K562 (cell line): Measurements from ENCODE around the gene SPRY2. TPM values are rescaled to one million over a fixed set of nuclear protein-coding genes. Genes with fewer than 3 reads are reported as not detected.

Source experiments
- ATAC-seq: fragments of 200-7000 bp; cut with Tn5 transposase; 3 replicates; pipeline ENCODE4 v1.9.1; 2020; ENCODE audit warnings: moderate library complexity
- Bru-seq: library from RNA; stranded (reverse); fragments of 400-500 nt; gene quantifications from one replicate; lab custom pipeline; 2021; lab: Mats Ljungman, UMichigan
- BruChase-seq, 2 experiments: library from RNA; stranded (reverse); fragments of 400-500 nt; gene quantifications; one replicate each; lab custom pipeline; 2021; lab: Mats Ljungman, UMichigan
- BruUV-seq: library from RNA; stranded (reverse); fragments of 400-500 nt; replicated peaks from 2 replicates; lab custom pipeline; 2021; lab: Mats Ljungman, UMichigan
- CTCF ChIA-PET: fragments of 300-600 bp; formaldehyde crosslinking; extraction: SDS; loops from one replicate; lab custom pipeline; 2021; ENCODE audit warnings: low intra/inter-chr PET ratio; lab: Yijun Ruan, JAX
- POLR2A ChIA-PET: fragments of 300-600, 350-650 bp; sonication (Branson Sonifier 250); formaldehyde crosslinking; extraction: SDS; loops from one replicate; lab custom pipeline; 2021; ENCODE audit warnings: antibody characterized with exemption, inconsistent platforms; lab: Yijun Ruan, JAX
- DNase-seq, 4 experiments: peaks; one replicate each; pipeline versions ENCODE4 v3.0.0 to v3.0.0-alpha.2; 2011 to 2018; ENCODE audit warnings: low spot score in 3 of 4, mixed read lengths in 3 of 4; ENCODE audit errors: extremely low read depth in 1 of 4
- FAIRE-seq: peaks from 2 replicates; lab custom pipeline; 2011; peaks lifted over from hg19 to GRCh38; lab: Jason Lieb, UNC
- H2AFZ ChIP-seq: 2 replicates; pipeline ENCODE4 v1.6.0; 2011; ENCODE audit warnings: low read depth, low read length, control low read depth, inconsistent platforms
- H3K27ac ChIP-seq: fragments of 200-600 bp; 3 replicates; pipeline ENCODE4 v1.8.0; 2011; ENCODE audit warnings: low read depth, mild to moderate bottlenecking, control low read depth, inconsistent platforms, low read length, moderate library complexity, mixed read lengths; ENCODE audit errors: extremely low read depth
- H3K27me3 ChIP-seq, 2 experiments: fragments of 300-600 bp in 1 of 2; 2 replicates in 1 of 2; 3 replicates in 1 of 2; pipeline versions ENCODE4 v1.6.0 to v1.8.0; 2011; ENCODE audit warnings: inconsistent platforms in 2 of 2, low read length in 2 of 2, mild to moderate bottlenecking in 1 of 2, mixed read lengths in 1 of 2, moderate library complexity in 1 of 2; ENCODE audit not compliant: control insufficient read depth in 2 of 2, insufficient read depth in 2 of 2
- H3K36me3 ChIP-seq: fragments of 300-600 bp; 3 replicates; pipeline ENCODE4 v1.8.0; 2011; ENCODE audit warnings: mild to moderate bottlenecking, low read length, inconsistent platforms; ENCODE audit not compliant: control insufficient read depth, insufficient read depth
- H3K4me1 ChIP-seq, 2 experiments: fragments of 200-600 bp in 1 of 2; replicated peaks in 1 of 2; 2 replicates in 1 of 2; 3 replicates in 1 of 2; pipeline versions ENCODE4 v1.5.1 to v1.8.0; 2011; ENCODE audit warnings: inconsistent platforms in 2 of 2, low read length in 2 of 2, mild to moderate bottlenecking in 1 of 2, mixed read lengths in 1 of 2, moderate library complexity in 1 of 2; ENCODE audit not compliant: control insufficient read depth in 2 of 2, insufficient read depth in 2 of 2
- H3K4me2 ChIP-seq: 2 replicates; pipeline ENCODE4 v1.6.1; 2011; ENCODE audit warnings: low read length, control low read depth, inconsistent platforms, mixed read lengths; ENCODE audit not compliant: insufficient read depth
- H3K4me3 ChIP-seq: fragments of 200-600 bp; sonication (generic), shearing (Covaris generic); 2 replicates; pipeline ENCODE4 v1.5.1; 2016; ENCODE audit warnings: control low read depth, inconsistent platforms
- H3K79me2 ChIP-seq: fragments of 200-600 bp; 3 replicates; pipeline ENCODE4 v1.8.0; 2011; ENCODE audit warnings: low read length, inconsistent platforms; ENCODE audit not compliant: control insufficient read depth, insufficient read depth
- H3K9ac ChIP-seq, 2 experiments: 2 replicates each; pipeline versions ENCODE4 v1.6.0 to v1.6.1; 2011; ENCODE audit warnings: low read depth in 2 of 2, low read length in 2 of 2, control low read depth in 1 of 2, inconsistent platforms in 1 of 2, mild to moderate bottlenecking in 1 of 2, mixed read lengths in 1 of 2; ENCODE audit not compliant: insufficient read depth in 1 of 2
- H3K9me1 ChIP-seq: one replicate; pipeline ENCODE4 v1.6.0; 2011; ENCODE audit warnings: inconsistent platforms, mild to moderate bottlenecking, low read length, moderate library complexity; ENCODE audit not compliant: control insufficient read depth, insufficient read depth
- H3K9me3 ChIP-seq: replicated peaks from 2 replicates; pipeline ENCODE4 v1.5.1; 2011; ENCODE audit warnings: low read depth, low read length, inconsistent platforms; ENCODE audit not compliant: control insufficient read depth, insufficient read depth
- H4K20me1 ChIP-seq: replicated peaks from 2 replicates; pipeline ENCODE4 v1.6.1; 2011; ENCODE audit warnings: low read length, inconsistent platforms, mixed read lengths; ENCODE audit not compliant: control insufficient read depth, insufficient read depth
- CREM ChIP-seq: IDR thresholded peaks from 2 replicates; pipeline ENCODE4 v1.6.1; 2014; ENCODE audit warnings: antibody characterized with exemption, low read depth
- CXXC5 ChIP-seq: fragments of 250-450 bp; sonication (Bioruptor Pico); IDR thresholded peaks from 2 replicates; pipeline ENCODE4 v1.8.0; 2022; ENCODE audit warnings: inconsistent platforms, mild to moderate bottlenecking, moderate library complexity
- E2F6 ChIP-seq, 2 experiments: IDR thresholded peaks; 2 replicates each; pipeline ENCODE4 v1.6.1; 2011; ENCODE audit warnings: borderline replicate concordance in 1 of 2, control low read depth in 1 of 2, low read depth in 1 of 2, low read length in 1 of 2, mild to moderate bottlenecking in 1 of 2, mixed read lengths in 1 of 2, moderate library complexity in 1 of 2; ENCODE audit not compliant: insufficient read depth in 1 of 2, insufficient read length in 1 of 2, poor library complexity in 1 of 2, severe bottlenecking in 1 of 2; ENCODE audit errors: extremely low read depth in 1 of 2
- EGR1 ChIP-seq: fragments of 450-650 bp; conservative IDR thresholded peaks from 2 replicates; pipeline ENCODE4 v1.6.1; 2017; ENCODE audit warnings: mild to moderate bottlenecking
- ELF1 ChIP-seq: fragments of 200-800 bp; sonication (Bioruptor generic); IDR thresholded peaks from 2 replicates; pipeline ENCODE4 v1.6.1; 2016; ENCODE audit warnings: missing genetic modification characterization, missing compliant biosample characterization
- FOXJ3 ChIP-seq: sonication (generic); formaldehyde crosslinking; IDR thresholded peaks from 2 replicates; pipeline ENCODE4 v1.4.0; 2020; ENCODE audit warnings: mild to moderate bottlenecking, missing genetic modification reagents
- HMGN3 ChIP-seq: IDR thresholded peaks from 2 replicates; pipeline ENCODE4 v1.6.1; 2011; ENCODE audit warnings: borderline replicate concordance, low read depth, mild to moderate bottlenecking, mixed read lengths, low read length; ENCODE audit not compliant: insufficient read length; ENCODE audit errors: extremely low read depth
- KDM1A ChIP-seq, 2 experiments: fragments of 450-650 bp; IDR thresholded peaks; 2 replicates each; pipeline ENCODE4 v1.6.1; 2016; ENCODE audit warnings: mild to moderate bottlenecking in 2 of 2
- NCOA4 ChIP-seq: fragments of 450-650 bp; IDR thresholded peaks from 2 replicates; pipeline ENCODE4 v1.6.1; 2018; ENCODE audit warnings: mild to moderate bottlenecking; ENCODE audit not compliant: partially characterized antibody
- POLR2AphosphoS5 ChIP-seq: IDR thresholded peaks from 2 replicates; pipeline ENCODE4 v1.6.1; 2011; ENCODE audit warnings: mild to moderate bottlenecking, low read depth, low read length, moderate library complexity; ENCODE audit not compliant: control insufficient read depth, insufficient read depth
- ZBTB7A ChIP-seq: IDR thresholded peaks from 2 replicates; pipeline ENCODE4 v1.6.1; 2011; ENCODE audit warnings: low read depth, mild to moderate bottlenecking, low read length, moderate library complexity, borderline replicate concordance; ENCODE audit not compliant: control insufficient read depth
- ZNF263 ChIP-seq: sonication (generic); formaldehyde crosslinking; IDR thresholded peaks from 2 replicates; pipeline ENCODE4 v1.8.0; 2022; ENCODE audit warnings: mild to moderate bottlenecking, missing genetic modification reagents, borderline replicate concordance
- WGBS: fragments of 100-300 bp; shearing (Covaris generic); methylation state at CpG from one replicate; pipeline ENCODE4 v1.1.6; 2016; ENCODE audit warnings: low coverage, mixed read lengths; ENCODE audit not compliant: insufficient coverage; ENCODE audit errors: missing lambda C conversion rate; 5-methylcytosine and 5-hydroxymethylcytosine counted together
- in situ Hi-C: fragments of 300-500 bp; cut with MboI; formaldehyde crosslinking; loops from 4 replicates; pipeline ENCODE4 v1.15.0; 2018; ENCODE audit warnings: inconsistent platforms, mixed read lengths
- intact Hi-C: fragments of 100-400 bp; cut with micrococcal nuclease; formaldehyde crosslinking; loops from 2 replicates; pipeline ENCODE4 v1.14.2; 2022
- long read RNA-seq, 3 experiments: library from polyadenylated mRNA in 2 of 3; library from RNA in 1 of 3; unstranded in 2 of 3; stranded (forward) in 1 of 3; transcript quantifications; one replicate each; pipeline ENCODE4 v2.0.0, GENCODE V29; 2019 to 2022
- polyA minus RNA-seq, 3 experiments: library from RNA; depleted of rRNA, polyadenylated mRNA; stranded (reverse); fragments of >200 nt; gene quantifications; 2 replicates each; pipeline ENCODE4 v1.2.3, GENCODE V29; 2011
- polyA plus RNA-seq, 8 experiments: library from polyadenylated mRNA; depleted of rRNA in 4 of 8; stranded (reverse) in 5 of 8; unstranded in 3 of 8; fragments of >200 nt; fragmentation: Nextera tagmentation in 2 of 8; fragmentation: Illumina TruSeq in 1 of 8; extraction: Ambion mirVana in 2 of 8; extraction: Trizol in 1 of 8; gene quantifications; 2 replicates each; pipeline versions ENCODE4 v1.2.1 to v1.2.3, GENCODE V29; 2011 to 2014; ENCODE audit warnings: inconsistent platforms in 1 of 8, missing spikeins in 1 of 8
- total RNA-seq, 7 experiments: library from RNA; depleted of rRNA in 6 of 7; stranded (reverse); fragments of >200 nt in 6 of 7; fragmentation: Illumina TruSeq in 2 of 7; extraction: Trizol in 2 of 7; gene quantifications; 2 replicates each; pipeline versions ENCODE4 v1.2.1 to v1.2.3, GENCODE V29; 2011 to 2021; ENCODE audit warnings: low replicate concordance in 1 of 7
- TF ChIP-seq, protein P1 (sequence below): sonication (generic); formaldehyde crosslinking; IDR thresholded peaks from 2 replicates; pipeline ENCODE4 v1.8.1; 2023; ENCODE audit warnings: mild to moderate bottlenecking, missing genetic modification reagents, moderate library complexity

SPRY2 gene
- total RNA-seq (2011; cell fraction: chromatin; rRNA removed; ENCODE audit: low replicate concordance), result 10.5 and 11.1 TPM in 2 replicates
- 7.8 and 10.3 TPM in 2 replicates for total RNA-seq (2011; cell fraction: nucleolus; rRNA removed)
- 11.7 and 12.6 TPM in 2 replicates for total RNA-seq (2011; cell fraction: nucleoplasm; rRNA removed)
- total RNA-seq (2014; rRNA removed) (2.5 and 3.3 TPM in 2 replicates), total RNA-seq (2014; rRNA removed; fragmentation: Illumina TruSeq; extraction: Trizol) (3.3 and 3.4 TPM in 2 replicates), total RNA-seq (2015; rRNA removed; fragmentation: Illumina TruSeq; extraction: Trizol) (4.0 and 4.2 TPM in 2 replicates), total RNA-seq (2021) (6.8 and 7.8 TPM in 2 replicates), polyA plus RNA-seq (2011; rRNA removed) (6.4 and 7.1 TPM in 2 replicates), polyA plus RNA-seq (2014; fragmentation: Illumina TruSeq; extraction: Trizol) (6.1 and 7.7 TPM in 2 replicates), polyA plus RNA-seq (2014; fragmentation: Nextera tagmentation; extraction: Ambion mirVana) (1 to 10 TPM; 1.8 TPM), polyA plus RNA-seq (2014; rRNA removed) (3.1 and 7.0 TPM in 2 replicates), polyA minus RNA-seq (2011; rRNA and poly(A)+ RNA removed) (10.4 and 12.3 TPM in 2 replicates), Bru-seq, nascent RNA (percentile 93 among the genes with signal in this experiment), BruChase-seq, experiment 1, labeled RNA remaining after a 2-hour chase (percentile 85 among the genes with signal in this experiment), BruChase-seq, experiment 2, labeled RNA remaining after a 6-hour chase (percentile 77 among the genes with signal in this experiment)
- 7.5 and 11.2 TPM in 2 replicates for polyA plus RNA-seq (2011; cell fraction: cytosol; rRNA removed)
- polyA plus RNA-seq (2011; cell fraction: nucleus; rRNA removed), result 13.2 and 13.8 TPM in 2 replicates
- polyA plus RNA-seq (2012), result 6.3 and 8.8 TPM in 2 replicates
- polyA minus RNA-seq (2011; cell fraction: cytosol; rRNA and poly(A)+ RNA removed), result 4.9 and 6.7 TPM in 2 replicates
- polyA minus RNA-seq (2011; cell fraction: nucleus; rRNA and poly(A)+ RNA removed), result 8.1 and 12.3 TPM in 2 replicates
- long read RNA-seq, experiment 1, transcript SPRY2-202 (2 exons, 2,111 nt), result major isoform, 19 of 21 reads
- long read RNA-seq, experiment 1, partial matches to known transcripts, result 0 of 21 reads
- long read RNA-seq, experiment 1, other reads (novel, unspliced or antisense), result 2 of 21 reads
- long read RNA-seq, experiment 2, transcript SPRY2-202 (2 exons, 2,111 nt), result major isoform, 5 of 7 reads
- long read RNA-seq, experiment 2, partial matches to known transcripts, result 0 of 7 reads
- long read RNA-seq, experiment 2, other reads (novel, unspliced or antisense), result 2 of 7 reads
- long read RNA-seq, experiment 3, result 0 reads

DNA sequence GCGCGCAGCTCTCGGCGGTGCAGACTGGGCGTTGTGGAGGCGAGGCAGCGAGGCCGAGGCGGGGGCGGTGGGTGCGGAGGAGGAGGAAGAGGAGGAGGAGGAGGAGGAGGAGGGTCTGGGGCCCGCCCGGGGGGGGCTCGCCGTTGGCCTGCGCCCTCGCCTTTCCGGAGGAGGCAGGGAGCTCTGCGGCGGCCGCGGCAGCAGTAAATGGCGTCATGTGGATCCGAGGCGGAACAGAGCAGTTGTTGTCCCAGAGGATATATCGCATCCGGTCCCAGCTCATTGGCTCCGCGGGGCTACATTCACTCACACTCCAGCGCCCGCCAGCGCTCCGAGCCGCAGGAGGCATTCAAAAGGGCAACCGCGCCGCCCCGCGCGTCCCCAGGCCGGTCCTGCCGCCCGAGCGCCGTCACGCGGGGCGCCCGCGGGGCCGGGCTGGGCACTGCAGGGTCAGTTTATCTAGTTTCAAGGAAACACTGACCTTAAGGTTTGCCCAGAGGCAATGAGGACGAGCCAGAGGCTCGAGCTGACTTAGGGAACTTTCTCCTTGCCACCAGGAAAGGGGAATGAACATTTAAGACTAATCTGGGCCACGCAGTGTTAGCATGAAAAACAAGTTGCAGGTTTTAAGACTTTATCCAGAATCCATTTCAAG, at the start of gene SPRY2:
TSS of gene SPRY2 (minus strand) at position 26 of the 655 bp plus-strand sequence. CDS start 3,421 bp downstream, outside the sequence.
- peak within 1 kb of the TSS; percentile 81 for H2AFZ ChIP-seq
- peak within 1 kb of the TSS; percentile 93 for H3K27ac ChIP-seq
- H3K4me3 ChIP-seq, result peak within 1 kb of the TSS; percentile 71
- peak; percentile 82 for ATAC-seq
- no peaks in the 10 kb centered on the region for H3K27me3 ChIP-seq
- H3K4me2 ChIP-seq, result peak within 1 kb of the TSS; percentile 84
- H3K4me1 ChIP-seq, result peaks cover 3 to 30% of the 10 kb centered on the region in 2 experiments; a peak in 3 of 5 replicates
- H3K9ac ChIP-seq, result peak within 1 kb of the TSS; percentile 77 to 90
- H3K9me1 ChIP-seq, result no peaks in the 10 kb centered on the region
- DNase-seq, result peak; percentile 67 to 89 (median 74)
- no peaks in the 10 kb centered on the region for H3K9me3 ChIP-seq
- intact Hi-C loops (no loop called here), in situ Hi-C loops (loop anchor here (25.0 kb wide), 1 partner anchor 904 kb away; no protein-coding TSS in a partner anchor)
- H3K79me2 ChIP-seq, result peaks cover 42% of the 10 kb centered on the region
- 0% methylated on average over 42 of the region's 54 CpGs for WGBS
- H3K36me3 ChIP-seq, result peaks cover 15% of the 10 kb centered on the region; the same call in 2 of the 3 replicates
- peak; percentile 15 for FAIRE-seq
- CTCF ChIA-PET, result no interaction called here
- BruUV-seq, result no TSS peak
- POLR2A ChIA-PET, result interaction anchor here (0.6 to 1.7 kb wide), 3 partner anchors 8 to 1160 kb away, joined by 3 to 5 read pairs (median 3); no protein-coding TSS in a partner anchor
- H4K20me1 ChIP-seq, result no peaks in the 10 kb centered on the region
- TF ChIP-seq CXXC5 (CRISPR knock-in tag) (peak; percentile 58), NCOA4 (no peak), EGR1 (peak; percentile 96), ZBTB7A (peak; percentile 96; the same call in 1 of the 2 replicates), CREM (peak; percentile 86), POLR2AphosphoS5 (peak; percentile 20; the same call in 1 of the 2 replicates), E2F6 (IDR thresholded peaks at IDR 0.05; ENCODE audit: borderline replicate concordance in 1 of 2, extremely low read depth in 1 of 2, insufficient read depth in 1 of 2, insufficient read length in 1 of 2, low read depth in 1 of 2, low read length in 1 of 2, poor library complexity in 1 of 2, severe bottlenecking in 1 of 2) (peak in 1 of 2 experiments; percentile 40), KDM1A (IDR thresholded peaks at IDR 0.05) (no peak), ZNF263 (CRISPR knock-in tag) (peak; percentile 93), ELF1 (0 out of 2 replicates have a peak, but pooled peaks have one; percentile 35), HMGN3 (peak; percentile 66), FOXJ3 (CRISPR knock-in tag) (no peak)
- TF ChIP-seq, protein P1, sequence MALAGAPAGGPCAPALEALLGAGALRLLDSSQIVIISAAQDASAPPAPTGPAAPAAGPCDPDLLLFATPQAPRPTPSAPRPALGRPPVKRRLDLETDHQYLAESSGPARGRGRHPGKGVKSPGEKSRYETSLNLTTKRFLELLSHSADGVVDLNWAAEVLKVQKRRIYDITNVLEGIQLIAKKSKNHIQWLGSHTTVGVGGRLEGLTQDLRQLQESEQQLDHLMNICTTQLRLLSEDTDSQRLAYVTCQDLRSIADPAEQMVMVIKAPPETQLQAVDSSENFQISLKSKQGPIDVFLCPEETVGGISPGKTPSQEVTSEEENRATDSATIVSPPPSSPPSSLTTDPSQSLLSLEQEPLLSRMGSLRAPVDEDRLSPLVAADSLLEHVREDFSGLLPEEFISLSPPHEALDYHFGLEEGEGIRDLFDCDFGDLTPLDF (CRISPR knock-in tag), result no peak
